Epithelial cell of proximal tubule (primary cell): ENCODE data around the gene TOR1B. TPM values are rescaled to one million over a fixed set of nuclear protein-coding genes. Genes with fewer than 3 reads are reported as not detected.
A peak's percentile ranks its signal among the peaks of the same experiment; 100 is the strongest.
"Not testable (repeated sequence)": the region's sequence is repeated elsewhere in the genome, so short reads cannot be mapped to it uniquely, and the experiment has no call there.

Source experiments
- DNase-seq: peaks from one replicate; pipeline ENCODE4 v3.0.0-alpha.2; 2011; ENCODE audit warnings: low read depth
- H3K4me3 ChIP-seq: 2 replicates; pipeline ENCODE4 v1.5.1; 2011; ENCODE audit warnings: low read depth, mild to moderate bottlenecking, low read length
- CTCF ChIP-seq: conservative IDR thresholded peaks from 2 replicates; pipeline ENCODE4 v1.5.1; 2012; ENCODE audit warnings: low read depth, mild to moderate bottlenecking, low read length
- total RNA-seq: library from RNA; depleted of rRNA; stranded (reverse); fragments of >200 nt; gene quantifications from 2 replicates; pipeline ENCODE4 v1.2.3, GENCODE V29; 2015

TOR1B gene
- total RNA-seq, 1 donor from 2014 or later: 14.8 TPM

GRCh38 chr9:129770741-129771140 is 32.2 kb upstream of the TOR1B start:
- TF ChIP-seq CTCF: no peak
- DNase-seq: no peak
- no peak overlapping the region for H3K4me3 ChIP-seq

- DNase-seq: no peak
- no peak overlapping the region for H3K4me3 ChIP-seq
- no peak for TF ChIP-seq CTCF
Observed at GRCh38 chr9:129773262-129774048, 29.5 kb upstream of the TOR1B start.

GRCh38 chr9:129774791-129775447 is 28.1 kb upstream of the TOR1B start:
- no peak for DNase-seq
- TF ChIP-seq CTCF: no peak
- no peak overlapping the region for H3K4me3 ChIP-seq

- TF ChIP-seq CTCF: no peak
- DNase-seq: no peak
- no peak overlapping the region for H3K4me3 ChIP-seq
Observed at GRCh38 chr9:129775448-129775798, 27.6 kb upstream of the TOR1B start.

GRCh38 chr9:129776096-129776495 is 26.9 kb upstream of the TOR1B start:
- not testable (repeated sequence) for DNase-seq, H3K4me3 ChIP-seq

- no peak for DNase-seq
- H3K4me3 ChIP-seq: no peak overlapping the region
- no peak for TF ChIP-seq CTCF
Observed at GRCh38 chr9:129776566-129776937, 26.4 kb upstream of the TOR1B start.

GRCh38 chr9:129776938-129777768 is 25.8 kb upstream of the TOR1B start:
- DNase-seq: peak; percentile 59
- no peak for TF ChIP-seq CTCF
- peak overlapping the region; percentile 18 for H3K4me3 ChIP-seq
